BJ (cell line): ENCODE data around the gene GTF2H4. TPM values are rescaled to one million over a fixed set of nuclear protein-coding genes. Genes with fewer than 3 reads are reported as not detected.
"Not testable (repeated sequence)": the region's sequence is repeated elsewhere in the genome, so short reads cannot be mapped to it uniquely, and the experiment has no call there.

Experiments used
- CTCF ChIA-PET: fragments of 350-600 bp; formaldehyde crosslinking; extraction: SDS; loops from one replicate; lab custom pipeline; 2021; ENCODE audit warnings: antibody characterized with exemption, inconsistent platforms; lab: Yijun Ruan, JAX
- POLR2A ChIA-PET: fragments of 300-600 bp; sonication (Branson Sonifier 250); formaldehyde crosslinking; extraction: SDS; loops from one replicate; lab custom pipeline; 2021; ENCODE audit warnings: antibody characterized with exemption; lab: Charles Lee
- DNase-seq: peaks from one replicate; pipeline ENCODE4 v3.0.0-alpha.2; 2011; ENCODE audit warnings: low read depth
- H3K27me3 ChIP-seq: 2 replicates; pipeline ENCODE4 v1.6.0; 2011; ENCODE audit warnings: low read length; ENCODE audit not compliant: control insufficient read depth, insufficient read depth
- H3K36me3 ChIP-seq: 2 replicates; pipeline ENCODE4 v1.5.1; 2011; ENCODE audit warnings: low read length; ENCODE audit not compliant: control insufficient read depth, insufficient read depth
- H3K4me3 ChIP-seq: 2 replicates; pipeline ENCODE4 v1.5.1; 2011; ENCODE audit warnings: low read depth, mild to moderate bottlenecking, control low read depth, low read length
- CTCF ChIP-seq: IDR thresholded peaks from 2 replicates; pipeline ENCODE4 v1.5.1; 2011; ENCODE audit warnings: low read depth, mild to moderate bottlenecking, control low read depth, inconsistent platforms, low read length, moderate library complexity; ENCODE audit not compliant: insufficient read depth
- polyA plus RNA-seq: library from polyadenylated mRNA; depleted of rRNA; stranded (reverse); fragments of >200 nt; gene quantifications from 2 replicates; pipeline ENCODE4 v1.2.3, GENCODE V29; 2011

GTF2H4 gene
- polyA plus RNA-seq, 1 experiment, result 28.2 TPM

- Histone ChIP-seq H3K36me3 (no peaks in the 10 kb centered on the region), H3K27me3 (no peaks in the 10 kb centered on the region), H3K4me3 (no peak overlapping the region)
- ChIA-PET CTCF (interaction anchor here (1.3 kb wide), 1 partner anchor 10 kb away, joined by 3 read pairs; no protein-coding TSS in a partner anchor), POLR2A (no interaction called here)
- DNase-seq, result no peak
- TF ChIP-seq CTCF, result no peak
Observed at GRCh38 chr6:30870546-30870945, 37.5 kb upstream of the GTF2H4 start.

DNA sequence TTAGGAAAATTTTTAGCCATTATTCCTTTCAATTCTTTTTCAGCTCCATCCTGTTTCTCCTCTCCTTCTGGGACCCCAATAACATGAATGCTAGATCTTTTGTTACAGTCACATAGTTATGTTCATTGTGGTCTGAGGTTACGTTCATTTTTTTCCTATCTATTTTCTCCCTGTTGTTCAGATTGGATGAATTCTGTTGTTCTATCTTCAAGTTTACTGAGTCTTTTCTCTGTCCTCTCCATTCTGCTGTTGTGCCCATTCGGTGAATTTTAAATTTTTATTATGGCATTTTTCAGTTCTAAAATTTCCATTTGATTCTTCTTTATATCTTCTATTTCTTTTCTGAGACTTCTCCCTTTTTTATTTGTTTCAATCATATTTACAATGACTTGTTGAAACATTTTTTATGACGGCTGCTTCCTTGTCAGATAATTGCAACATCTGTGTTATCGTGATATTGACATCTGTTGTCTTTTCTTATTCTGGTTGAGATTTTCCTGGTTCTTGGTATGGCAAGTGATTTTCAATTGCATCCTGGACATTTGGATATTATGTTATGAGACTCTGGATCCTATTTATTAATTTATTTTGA lies 36.3 kb upstream of the GTF2H4 start:
- ChIA-PET POLR2A (no interaction called here), CTCF (no interaction called here)
- no peak for TF ChIP-seq CTCF
- Histone ChIP-seq H3K36me3 (no peaks in the 10 kb centered on the region), H3K27me3 (no peaks in the 10 kb centered on the region), H3K4me3 (no peak overlapping the region)
- no peak for DNase-seq

GRCh38 chr6:30873137-30873640 lies 34.8 kb upstream of the GTF2H4 start:
- no peaks in the 10 kb centered on the region for H3K36me3 ChIP-seq
- no peak for TF ChIP-seq CTCF
- DNase-seq, result no peak
- H3K27me3 ChIP-seq, result no peaks in the 10 kb centered on the region
- ChIA-PET CTCF (interaction anchor here (0.7 to 1.5 kb wide), 3 partner anchors 8 to 200 kb away, joined by 3 to 4 read pairs (median 3); no protein-coding TSS in a partner anchor), POLR2A (no interaction called here)
- no peak overlapping the region for H3K4me3 ChIP-seq

GRCh38 chr6:30873795-30874194 lies 34.2 kb upstream of the GTF2H4 start:
- H3K4me3 ChIP-seq, H3K27me3 ChIP-seq, H3K36me3 ChIP-seq, DNase-seq, POLR2A ChIA-PET: not testable (repeated sequence)
- CTCF ChIA-PET, result interaction anchor here (0.7 to 1.5 kb wide), 2 partner anchors 17 to 45 kb away, joined by 3 to 4 read pairs; no protein-coding TSS in a partner anchor

GRCh38 chr6:30875244-30876038 lies 32.6 kb upstream of the GTF2H4 start:
- no peak for TF ChIP-seq CTCF
- H3K4me3 ChIP-seq, result no peak overlapping the region
- no peak for DNase-seq
- no peaks in the 10 kb centered on the region for H3K27me3 ChIP-seq
- H3K36me3 ChIP-seq, result no peaks in the 10 kb centered on the region
- ChIA-PET CTCF (interaction anchor here (5.3 to 12.0 kb wide), 2 partner anchors 31 to 50 kb away, joined by 26 to 274 read pairs; no protein-coding TSS in a partner anchor), POLR2A (no interaction called here)
